Measurements from ENCODE around the gene SPATA33.

SPATA33 gene

DNA sequence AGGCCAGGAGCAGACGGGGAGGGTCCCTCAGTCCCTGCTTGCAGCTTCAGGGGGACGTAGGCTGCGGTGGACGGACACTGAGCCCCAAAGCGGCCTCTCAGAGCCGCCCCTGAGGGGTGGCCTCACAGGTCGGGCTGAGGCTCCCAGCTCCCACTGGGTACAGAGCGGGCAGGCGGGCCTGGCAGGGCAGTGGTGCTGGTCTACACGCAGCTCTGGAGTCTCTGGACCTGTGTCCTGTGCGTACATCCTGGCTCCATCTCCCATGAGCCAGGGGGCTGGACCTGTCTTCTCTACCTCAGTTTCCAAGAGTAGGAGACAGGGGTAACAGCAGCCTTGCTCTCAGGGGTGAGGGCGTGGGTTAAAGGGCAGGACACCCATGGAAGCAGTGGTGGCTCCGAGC is 42.5 kb upstream of the SPATA33 start:
- no peak overlapping the region for H3K9ac ChIP-seq (ENCODE audit: insufficient read length, low read depth)
- no peak overlapping the region for H3K4me3 ChIP-seq (ENCODE audit: insufficient read length, low read depth)
- peaks cover 16% of the 10 kb centered on the region for H3K4me1 ChIP-seq (ENCODE audit: insufficient read depth, insufficient read length)
- no peak for TF ChIP-seq ZNF274 (IDR thresholded peaks at IDR 0.05; ENCODE audit: low read depth, low read length)
- no peak for DNase-seq (ENCODE audit: low read depth, low spot score)
- H3K9me3 ChIP-seq (ENCODE audit: insufficient read depth, low read length), result no peaks in the 10 kb centered on the region
- H3K36me3 ChIP-seq (ENCODE audit: insufficient read depth, insufficient read length, low read length), result no peaks in the 10 kb centered on the region
- H3K27me3 ChIP-seq (ENCODE audit: insufficient read depth, insufficient read length), result no peaks in the 10 kb centered on the region

DNA sequence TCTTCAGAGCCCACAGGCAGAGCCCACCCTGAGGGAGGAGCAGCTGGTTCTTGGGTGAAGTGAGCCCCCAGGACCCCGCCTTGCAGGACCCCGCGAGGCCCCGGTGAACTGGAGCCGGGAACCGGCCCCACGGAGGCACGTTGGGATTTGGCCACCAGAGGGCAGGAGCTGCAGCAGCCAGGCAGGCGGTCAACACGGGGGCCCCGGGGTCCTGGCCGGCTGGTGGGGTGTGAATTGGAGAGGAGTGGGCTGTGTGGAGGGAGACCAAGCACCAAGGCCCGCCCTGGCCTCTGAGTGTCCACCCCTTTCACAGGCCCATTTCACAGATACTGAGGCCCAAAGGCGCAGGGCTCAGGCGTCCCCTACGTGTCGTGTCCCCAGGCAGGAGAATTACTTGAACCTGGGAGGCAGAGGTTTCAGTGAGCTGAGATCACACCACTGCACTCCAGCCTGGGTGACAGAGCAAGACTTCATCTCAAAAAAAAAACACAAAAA is 42.0 kb upstream of the SPATA33 start:
- Histone ChIP-seq H3K4me3 (ENCODE audit: insufficient read length, low read depth) (no peak overlapping the region), H3K9me3 (ENCODE audit: insufficient read depth, low read length) (no peaks in the 10 kb centered on the region), H3K27me3 (ENCODE audit: insufficient read depth, insufficient read length) (no peaks in the 10 kb centered on the region), H3K9ac (ENCODE audit: insufficient read length, low read depth) (peak overlapping the region; percentile 42), H3K4me1 (ENCODE audit: insufficient read depth, insufficient read length) (peaks cover 21% of the 10 kb centered on the region), H3K36me3 (ENCODE audit: insufficient read depth, insufficient read length, low read length) (no peaks in the 10 kb centered on the region)
- no peak for DNase-seq (ENCODE audit: low read depth, low spot score)
- TF ChIP-seq SUZ12 (IDR thresholded peaks at IDR 0.05; ENCODE audit: extremely low read depth, insufficient read depth, insufficient read length) (no peak), ZNF274 (IDR thresholded peaks at IDR 0.05; ENCODE audit: low read depth, low read length) (no peak), YY1 (IDR thresholded peaks at IDR 0.05; ENCODE audit: insufficient read depth, insufficient read length) (no peak)

DNA sequence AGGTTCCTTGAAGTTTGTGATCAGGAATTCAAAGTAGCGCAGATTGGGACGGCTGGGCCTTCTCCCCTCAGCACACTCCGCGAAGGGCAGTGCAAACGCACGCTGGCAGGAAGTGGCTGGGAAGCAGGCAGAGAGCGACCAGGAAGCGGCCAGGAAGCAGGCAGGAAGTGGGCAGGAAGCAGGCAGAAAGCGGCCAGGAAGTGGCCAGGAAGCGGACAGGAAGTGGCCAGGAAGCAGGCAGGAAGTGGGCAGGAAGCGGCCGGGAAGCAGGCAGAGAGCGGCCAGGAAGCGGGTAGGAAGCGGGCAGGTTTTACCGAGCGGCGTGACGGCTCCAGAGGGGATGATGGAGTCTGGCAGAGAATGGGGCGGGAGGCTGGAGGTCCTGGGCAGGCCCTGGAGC is 41.0 kb upstream of the SPATA33 start:
- TF ChIP-seq ZNF274 (IDR thresholded peaks at IDR 0.05; ENCODE audit: low read depth, low read length) (no peak), SUZ12 (IDR thresholded peaks at IDR 0.05; ENCODE audit: extremely low read depth, insufficient read depth, insufficient read length) (no peak), YY1 (IDR thresholded peaks at IDR 0.05; ENCODE audit: insufficient read depth, insufficient read length) (no peak)
- peaks cover 25% of the 10 kb centered on the region for H3K4me1 ChIP-seq (ENCODE audit: insufficient read depth, insufficient read length)
- no peaks in the 10 kb centered on the region for H3K36me3 ChIP-seq (ENCODE audit: insufficient read depth, insufficient read length, low read length)
- no peaks in the 10 kb centered on the region for H3K9me3 ChIP-seq (ENCODE audit: insufficient read depth, low read length)
- H3K4me3 ChIP-seq (ENCODE audit: insufficient read length, low read depth), result no peak overlapping the region
- DNase-seq (ENCODE audit: low read depth, low spot score), result no peak
- H3K9ac ChIP-seq (ENCODE audit: insufficient read length, low read depth), result peak overlapping the region; percentile 42
- H3K27me3 ChIP-seq (ENCODE audit: insufficient read depth, insufficient read length), result no peaks in the 10 kb centered on the region

DNA sequence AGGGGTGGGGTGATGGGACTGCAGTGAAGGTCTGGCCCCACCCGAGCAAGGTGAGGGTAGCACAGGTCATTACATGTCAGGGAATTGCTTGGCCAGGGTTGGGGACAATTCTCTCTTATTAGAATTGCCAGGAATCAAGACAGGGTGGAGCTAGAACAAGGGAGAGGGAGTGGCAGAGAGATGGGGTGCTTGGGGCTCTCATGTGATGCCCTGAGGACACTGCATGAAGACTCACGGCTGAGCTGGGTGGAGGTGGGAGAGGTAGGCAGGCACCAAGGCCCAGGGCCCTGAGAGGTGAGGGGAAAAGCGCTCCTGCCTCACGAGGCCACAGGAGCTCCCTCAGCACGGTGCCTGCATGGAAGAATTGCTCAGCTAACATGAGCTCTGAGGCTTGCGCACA is 40.6 kb upstream of the SPATA33 start:
- Histone ChIP-seq H3K36me3 (ENCODE audit: insufficient read depth, insufficient read length, low read length) (no peaks in the 10 kb centered on the region), H3K4me3 (ENCODE audit: insufficient read length, low read depth) (no peak overlapping the region), H3K9ac (ENCODE audit: insufficient read length, low read depth) (no peak overlapping the region), H3K4me1 (ENCODE audit: insufficient read depth, insufficient read length) (peaks cover 29% of the 10 kb centered on the region), H3K27me3 (ENCODE audit: insufficient read depth, insufficient read length) (no peaks in the 10 kb centered on the region), H3K9me3 (ENCODE audit: insufficient read depth, low read length) (no peaks in the 10 kb centered on the region)
- DNase-seq (ENCODE audit: low read depth, low spot score), result no peak
- TF ChIP-seq YY1 (IDR thresholded peaks at IDR 0.05; ENCODE audit: insufficient read depth, insufficient read length) (no peak), SUZ12 (IDR thresholded peaks at IDR 0.05; ENCODE audit: extremely low read depth, insufficient read depth, insufficient read length) (no peak), ZNF274 (IDR thresholded peaks at IDR 0.05; ENCODE audit: low read depth, low read length) (no peak)

DNA sequence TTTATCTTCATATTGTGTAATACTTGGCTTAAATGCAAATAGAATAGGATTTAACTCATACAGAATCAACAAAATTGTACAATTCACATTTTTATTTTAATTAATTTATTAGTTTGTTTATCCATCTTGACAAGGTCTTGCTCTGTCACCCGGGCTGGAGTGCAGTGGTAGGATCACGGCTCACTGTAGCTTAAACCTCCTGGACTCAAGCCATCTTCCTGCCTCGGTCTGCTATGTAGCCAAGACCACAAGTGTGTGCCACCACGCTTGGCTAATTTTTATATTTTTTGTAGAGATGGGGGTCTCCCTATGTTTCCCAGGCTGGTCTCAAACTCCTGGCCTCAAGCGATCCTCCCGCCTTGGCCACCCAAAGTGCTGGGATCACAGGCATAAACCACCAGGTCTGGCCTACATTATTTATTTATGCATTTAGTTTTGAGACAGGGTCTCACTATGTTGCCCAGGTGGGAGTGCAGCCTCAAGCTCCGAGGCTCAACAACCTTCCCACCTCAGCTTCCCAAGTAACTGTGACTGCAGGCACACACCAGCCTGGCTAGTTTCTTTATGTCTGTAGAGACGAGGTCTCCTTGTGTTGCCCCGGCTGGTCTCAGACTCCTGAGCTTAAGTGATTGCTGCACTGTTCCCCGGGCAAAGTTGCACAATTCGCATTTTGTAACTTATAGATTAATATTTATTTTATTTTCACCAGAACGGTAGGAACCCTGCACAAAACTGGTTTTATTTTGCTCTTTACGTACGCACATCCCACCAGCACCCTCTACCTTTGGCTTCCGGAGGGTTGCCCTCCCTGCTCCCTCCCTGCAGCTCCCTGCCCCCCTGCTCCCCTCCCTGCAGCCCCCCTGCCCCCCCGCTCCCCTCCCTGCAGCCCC is 39.3 kb upstream of the SPATA33 start:
- no peak for DNase-seq (ENCODE audit: low read depth, low spot score)
- Histone ChIP-seq H3K9me3 (ENCODE audit: insufficient read depth, low read length) (no peaks in the 10 kb centered on the region), H3K4me1 (ENCODE audit: insufficient read depth, insufficient read length) (peaks cover 35% of the 10 kb centered on the region), H3K27me3 (ENCODE audit: insufficient read depth, insufficient read length) (no peaks in the 10 kb centered on the region), H3K36me3 (ENCODE audit: insufficient read depth, insufficient read length, low read length) (no peaks in the 10 kb centered on the region), H3K4me3 (ENCODE audit: insufficient read length, low read depth) (no peak overlapping the region), H3K9ac (ENCODE audit: insufficient read length, low read depth) (no peak overlapping the region)
- TF ChIP-seq YY1 (IDR thresholded peaks at IDR 0.05; ENCODE audit: insufficient read depth, insufficient read length) (no peak), ZNF274 (IDR thresholded peaks at IDR 0.05; ENCODE audit: low read depth, low read length) (no peak), SUZ12 (IDR thresholded peaks at IDR 0.05; ENCODE audit: extremely low read depth, insufficient read depth, insufficient read length) (no peak)

DNA sequence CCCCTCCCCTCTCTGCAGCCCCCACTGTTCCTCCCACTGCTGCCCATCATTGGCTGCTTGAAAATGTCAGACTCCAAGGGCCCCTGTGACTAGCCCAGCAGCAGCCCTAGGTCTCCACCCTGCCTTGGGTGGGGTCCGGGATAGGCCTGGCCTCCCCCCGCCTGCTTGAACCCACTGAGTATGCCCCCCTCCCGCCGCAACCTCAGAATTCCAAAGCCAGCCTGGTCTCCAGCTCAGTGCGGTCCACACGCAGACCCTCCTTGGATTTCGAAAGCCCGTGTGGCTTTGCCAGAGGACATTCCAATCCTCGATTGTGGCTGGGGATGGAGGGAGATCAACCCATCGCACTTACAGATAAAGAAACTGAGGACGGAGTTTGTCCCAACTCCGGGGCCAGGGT is 37.8 kb upstream of the SPATA33 start:
- Histone ChIP-seq H3K9ac (ENCODE audit: insufficient read length, low read depth) (peak overlapping the region; percentile 26), H3K4me3 (ENCODE audit: insufficient read length, low read depth) (no peak overlapping the region), H3K36me3 (ENCODE audit: insufficient read depth, insufficient read length, low read length) (no peaks in the 10 kb centered on the region), H3K9me3 (ENCODE audit: insufficient read depth, low read length) (no peaks in the 10 kb centered on the region), H3K27me3 (ENCODE audit: insufficient read depth, insufficient read length) (no peaks in the 10 kb centered on the region), H3K4me1 (ENCODE audit: insufficient read depth, insufficient read length) (peaks cover 41% of the 10 kb centered on the region)
- DNase-seq (ENCODE audit: low read depth, low spot score), result no peak
- no peak for TF ChIP-seq YY1 (IDR thresholded peaks at IDR 0.05; ENCODE audit: insufficient read depth, insufficient read length)
- no peak for TF ChIP-seq ZNF274 (IDR thresholded peaks at IDR 0.05; ENCODE audit: low read depth, low read length)
- no peak for TF ChIP-seq SUZ12 (IDR thresholded peaks at IDR 0.05; ENCODE audit: extremely low read depth, insufficient read depth, insufficient read length)

DNA sequence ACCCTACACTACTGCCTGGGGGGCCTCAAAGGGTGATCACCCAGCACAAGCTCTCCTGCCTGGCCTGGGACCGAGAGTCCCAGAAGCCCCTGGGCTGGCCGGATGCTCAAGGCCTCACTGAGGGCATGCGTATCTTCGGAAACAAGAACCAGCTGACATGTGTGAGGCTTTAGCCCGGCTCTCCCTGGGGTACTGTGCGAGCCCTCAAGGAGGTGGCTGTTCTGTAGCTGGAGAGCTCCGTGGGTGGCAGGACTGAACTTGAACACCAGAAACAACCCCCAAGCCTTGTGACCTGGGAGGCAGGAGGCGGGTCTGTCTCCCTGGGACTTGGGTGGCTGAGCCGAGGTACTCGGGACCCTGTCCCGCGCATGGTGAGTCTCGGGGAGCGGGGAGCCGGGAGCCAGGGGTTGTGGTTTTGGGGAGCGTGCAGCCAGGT is 37.2 kb upstream of the SPATA33 start:
- Histone ChIP-seq H3K27me3 (ENCODE audit: insufficient read depth, insufficient read length) (no peaks in the 10 kb centered on the region), H3K36me3 (ENCODE audit: insufficient read depth, insufficient read length, low read length) (no peaks in the 10 kb centered on the region), H3K4me3 (ENCODE audit: insufficient read length, low read depth) (no peak overlapping the region), H3K4me1 (ENCODE audit: insufficient read depth, insufficient read length) (peaks cover 36% of the 10 kb centered on the region), H3K9me3 (ENCODE audit: insufficient read depth, low read length) (no peaks in the 10 kb centered on the region), H3K9ac (ENCODE audit: insufficient read length, low read depth) (peak overlapping the region; percentile 26)
- TF ChIP-seq SUZ12 (IDR thresholded peaks at IDR 0.05; ENCODE audit: extremely low read depth, insufficient read depth, insufficient read length) (no peak), ZNF274 (IDR thresholded peaks at IDR 0.05; ENCODE audit: low read depth, low read length) (no peak), YY1 (IDR thresholded peaks at IDR 0.05; ENCODE audit: insufficient read depth, insufficient read length) (no peak)
- DNase-seq (ENCODE audit: low read depth, low spot score), result no peak
